Spleen (tissue), 7 donors: ENCODE results near the gene IL31.

Experiments
- CTCF ChIP-seq, 11 experiments: fragments of 200-600 bp in 7 of 11; fragments of 450-650 bp in 4 of 11; sonication (generic) in 4 of 11; IDR thresholded peaks in 8 of 11; conservative IDR thresholded peaks in 3 of 11; 1 replicate in 7 of 11; 2 replicates in 4 of 11; pipeline versions ENCODE4 v1.4.0 to v1.8.0; 2016 to 2021; ENCODE audit warnings: antibody characterized with exemption in 11 of 11, inconsistent platforms in 4 of 11, mild to moderate bottlenecking in 1 of 11
- POLR2A ChIP-seq, 3 donors: fragments of 450-650 bp; IDR thresholded peaks; one replicate each; pipeline ENCODE4 v1.5.1; 2017; ENCODE audit warnings: antibody characterized with exemption in 3 of 3, mild to moderate bottlenecking in 1 of 3
- POLR2AphosphoS5 ChIP-seq, 3 donors: sonication (generic); formaldehyde crosslinking; IDR thresholded peaks; one replicate each; pipeline ENCODE4 v1.5.1; 2017; ENCODE audit warnings: antibody characterized with exemption in 3 of 3
- donor health status: DM: no; HTN: no; CAD: no; lungs with moderate emphysema.
- donor health status: DM: no; HTN: no; CAD: no.
- donor health status: DM: no; HTN: no; CAD: no.

GRCh38 chr12:122206111-122206881 is 32.3 kb upstream of the IL31 start:
- TF ChIP-seq CTCF (IDR thresholded peaks at IDR 0.05 in 8 of 11, conservative IDR thresholded peaks at IDR 0.05 in 3 of 11) (no peak), POLR2A (IDR thresholded peaks at IDR 0.05) (no peak), POLR2AphosphoS5 (IDR thresholded peaks at IDR 0.05) (peak; percentile 37 to 65 (median 39))
